ENCODE data around the gene IGF1R.

IGF1R gene

DNA sequence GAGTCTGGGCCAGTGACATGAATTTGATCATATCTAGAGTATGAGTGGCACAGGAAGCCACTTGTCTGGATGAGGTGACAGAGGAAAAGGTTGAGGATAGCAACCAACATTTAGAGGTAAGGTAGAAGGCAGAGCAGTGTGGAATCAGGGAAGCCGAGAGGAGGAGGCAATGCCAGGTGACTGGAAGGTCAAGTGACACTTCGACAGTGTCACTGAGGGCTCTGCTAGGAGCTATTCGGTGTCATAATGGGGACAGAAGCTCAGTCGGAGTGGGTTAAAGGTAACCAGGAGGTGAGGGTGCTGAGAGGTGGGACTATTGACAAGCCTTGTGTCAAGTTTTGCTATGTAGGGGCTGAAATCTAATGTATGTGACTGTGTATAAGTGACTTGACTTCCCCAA lies 56.7 kb downstream of the IGF1R start:
- DNase-seq (ENCODE audit: low read depth): no peak

GRCh38 chr15:98706387-98706786 lies 58.0 kb downstream of the IGF1R start:
- DNase-seq (ENCODE audit: low read depth): no peak

DNA sequence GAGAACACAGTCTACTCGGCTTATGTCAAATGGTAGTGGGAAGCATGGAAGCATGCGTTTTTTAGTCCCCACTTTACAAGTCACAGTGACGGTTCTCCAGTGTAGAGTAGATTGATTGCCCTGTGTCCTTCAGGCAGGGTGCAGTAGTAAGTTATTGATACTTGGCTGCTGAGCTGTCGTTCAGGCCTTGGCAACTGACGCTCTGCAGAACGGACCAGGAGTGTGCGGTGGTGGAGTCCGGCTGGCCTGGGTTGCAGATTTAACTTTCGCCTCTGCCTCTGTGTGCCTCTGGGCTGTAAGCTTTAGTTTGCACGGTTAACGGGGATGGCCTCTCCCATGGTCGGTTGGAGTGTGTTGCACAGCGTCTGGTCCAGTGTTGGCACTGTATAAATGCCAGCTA lies 58.6 kb downstream of the IGF1R start:
- DNase-seq (ENCODE audit: low read depth): no peak

- DNase-seq (ENCODE audit: low read depth): no peak
These were observed 59.8 kb downstream of the IGF1R start for GRCh38 chr15:98708037-98708590.

DNA sequence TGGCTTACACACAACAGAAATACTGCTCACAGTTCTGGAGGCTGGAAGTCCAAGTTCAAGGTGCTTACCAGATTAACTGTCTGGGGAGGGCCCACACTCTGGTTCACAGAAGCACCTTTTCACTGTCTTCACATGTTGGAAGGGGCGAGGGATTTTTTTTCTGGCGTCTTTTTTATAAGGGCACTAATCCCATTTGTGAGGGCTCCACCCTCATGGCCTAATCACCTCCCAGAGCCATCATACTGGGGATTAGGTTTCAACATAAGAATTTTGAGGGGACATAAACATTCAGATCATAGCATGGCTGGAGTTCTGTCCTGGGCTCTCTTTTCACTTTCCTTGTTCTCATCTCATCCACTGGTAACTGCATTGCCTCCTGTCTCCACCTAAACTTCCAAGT lies 63.5 kb downstream of the IGF1R start:
- no peak for DNase-seq (ENCODE audit: low read depth)

DNA sequence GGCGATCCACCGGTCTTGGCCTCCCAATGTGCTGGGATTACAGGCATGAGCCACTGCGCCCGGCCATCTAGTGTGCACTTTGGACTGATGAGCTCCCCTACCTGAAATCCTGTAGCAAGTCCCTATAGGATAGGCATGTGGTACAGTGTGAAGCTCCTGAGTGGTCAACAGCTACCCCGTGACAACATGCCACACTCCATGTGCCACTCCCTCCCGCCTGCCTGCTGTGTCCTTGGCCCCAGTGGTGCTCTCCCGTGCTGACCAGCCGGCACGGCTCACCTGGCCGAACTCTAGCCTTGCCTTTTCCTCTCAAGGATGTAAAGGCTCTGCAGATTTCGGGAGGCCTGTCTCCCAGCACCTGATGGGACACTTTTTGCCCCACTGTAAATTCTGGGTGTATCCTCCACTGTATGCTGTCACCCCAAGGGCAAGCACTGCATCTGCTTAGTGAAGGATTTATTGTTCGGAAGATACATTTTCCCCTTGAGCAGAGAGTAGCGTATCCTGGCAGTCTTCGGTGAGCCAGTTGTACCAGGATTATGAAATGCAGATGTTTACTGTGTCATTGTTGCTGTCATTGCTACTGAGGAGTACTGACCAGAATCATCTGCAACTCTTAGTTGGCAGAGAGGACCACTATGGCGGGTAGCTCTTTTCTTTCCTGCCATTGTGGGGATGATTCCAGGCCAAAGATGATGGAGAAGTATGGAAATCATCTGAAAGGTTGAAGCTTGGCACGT lies 64.7 kb downstream of the IGF1R start:
- DNase-seq (ENCODE audit: low read depth): no peak

DNA sequence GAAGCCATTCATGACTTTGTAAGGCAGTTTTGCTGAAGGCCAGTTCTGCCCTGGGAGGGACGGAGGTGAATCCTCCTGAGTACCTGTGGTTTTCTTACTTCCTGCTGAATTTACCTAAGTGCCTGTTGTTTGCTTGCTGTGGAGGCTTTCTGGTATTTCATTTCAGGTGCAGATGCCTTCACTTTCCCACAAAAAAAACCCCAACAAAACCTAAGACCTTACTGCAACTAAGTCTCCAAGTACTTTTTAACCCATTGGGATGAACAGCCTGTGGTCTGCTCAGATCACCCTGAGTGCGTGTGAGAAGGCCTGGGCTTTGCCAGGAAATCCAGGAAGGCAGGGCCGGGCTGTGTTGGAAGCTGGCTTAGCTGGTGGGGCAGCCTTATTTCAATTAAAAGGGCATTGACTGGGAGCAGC lies 65.3 kb downstream of the IGF1R start:
- no peak for DNase-seq (ENCODE audit: low read depth)

GRCh38 chr15:98714922-98715321 lies 66.6 kb downstream of the IGF1R start:
- DNase-seq (ENCODE audit: low read depth): no peak

GRCh38 chr15:98715401-98715800 lies 67.1 kb downstream of the IGF1R start:
- DNase-seq (ENCODE audit: low read depth): no peak

DNA sequence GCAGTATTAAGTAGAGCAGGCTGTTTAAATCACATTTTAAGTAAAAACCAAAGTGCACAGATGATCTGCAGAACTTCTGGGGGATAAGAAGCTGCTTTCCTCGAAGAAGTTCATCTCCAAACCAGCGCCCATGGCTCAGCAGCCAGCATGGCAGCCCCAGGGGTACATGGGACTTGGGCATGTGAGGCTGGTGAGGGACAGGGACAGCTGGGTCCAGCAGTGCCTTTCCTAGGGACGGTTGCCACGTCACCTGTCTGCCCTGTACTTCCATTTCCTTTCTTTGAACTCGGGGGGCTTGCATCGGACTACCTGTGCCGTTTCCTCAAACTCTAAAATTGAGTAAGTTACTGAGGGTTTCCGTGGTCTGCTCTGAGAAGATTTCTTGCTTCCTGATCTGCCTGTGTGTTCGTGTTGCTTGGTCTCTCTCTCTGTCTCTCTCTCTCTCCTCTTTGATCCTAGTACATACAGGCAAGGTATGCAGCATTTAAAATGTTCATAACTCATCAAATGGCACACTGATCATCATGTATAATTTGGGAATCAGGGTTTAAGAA lies 67.6 kb downstream of the IGF1R start:
- DNase-seq (ENCODE audit: low read depth): no peak

DNA sequence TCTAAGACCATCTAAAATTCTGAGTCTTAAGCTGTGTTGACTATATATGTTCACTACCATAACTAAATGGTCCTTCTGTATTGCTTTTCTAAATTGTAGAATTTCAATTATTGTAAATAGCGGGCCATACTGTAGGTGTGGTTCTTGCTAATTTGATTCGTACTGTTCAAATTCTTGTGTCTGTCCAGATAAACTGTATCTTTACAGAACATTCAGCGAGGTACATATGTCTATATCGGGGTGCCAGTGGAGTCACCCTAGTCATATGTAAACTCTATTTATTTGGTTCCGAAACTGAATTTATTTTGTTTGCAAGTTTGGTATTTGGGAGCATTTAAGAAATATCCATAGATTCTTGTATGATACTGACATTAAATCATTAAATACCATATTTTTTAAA lies 69.0 kb downstream of the IGF1R start:
- DNase-seq (ENCODE audit: low read depth): no peak

- DNase-seq (ENCODE audit: low read depth): no peak
These were observed 69.6 kb downstream of the IGF1R start for GRCh38 chr15:98717942-98718341.

DNA sequence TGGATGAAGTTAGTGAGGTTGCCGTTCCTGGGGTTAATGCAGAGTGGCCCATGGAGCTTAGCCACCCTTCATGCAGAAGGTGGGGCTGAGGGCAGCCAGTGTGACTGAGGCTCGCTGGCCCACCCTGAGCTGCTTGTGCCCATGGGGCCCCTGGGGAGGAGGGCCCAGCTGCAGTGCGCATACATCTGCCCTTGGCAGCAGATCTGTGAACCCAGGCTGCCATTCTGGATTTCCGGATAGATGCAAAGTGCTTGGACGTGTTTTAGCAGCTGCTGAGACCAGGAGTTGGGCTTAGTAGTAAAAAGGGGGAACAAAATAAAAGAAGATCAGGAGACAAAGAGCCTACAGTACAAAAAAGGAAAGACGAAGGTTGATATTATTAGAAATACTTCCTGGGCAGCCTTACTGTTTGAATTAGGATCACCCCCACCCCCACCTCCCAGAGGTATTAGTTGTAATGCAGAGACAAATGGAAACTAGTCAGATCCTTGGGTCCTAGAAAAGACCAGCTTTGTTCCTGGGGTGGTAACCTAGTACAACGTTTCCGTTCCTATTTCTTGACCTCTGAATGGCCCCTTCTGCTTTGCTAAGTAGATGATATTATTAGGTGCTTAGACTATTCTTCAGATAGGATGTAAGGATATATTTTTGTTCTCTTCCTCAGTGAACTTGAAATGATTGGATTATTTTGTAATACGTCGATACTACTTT lies 70.2 kb downstream of the IGF1R start:
- DNase-seq (ENCODE audit: low read depth): no peak

GRCh38 chr15:98719137-98719740 lies 70.9 kb downstream of the IGF1R start:
- DNase-seq (ENCODE audit: low read depth): no peak

DNA sequence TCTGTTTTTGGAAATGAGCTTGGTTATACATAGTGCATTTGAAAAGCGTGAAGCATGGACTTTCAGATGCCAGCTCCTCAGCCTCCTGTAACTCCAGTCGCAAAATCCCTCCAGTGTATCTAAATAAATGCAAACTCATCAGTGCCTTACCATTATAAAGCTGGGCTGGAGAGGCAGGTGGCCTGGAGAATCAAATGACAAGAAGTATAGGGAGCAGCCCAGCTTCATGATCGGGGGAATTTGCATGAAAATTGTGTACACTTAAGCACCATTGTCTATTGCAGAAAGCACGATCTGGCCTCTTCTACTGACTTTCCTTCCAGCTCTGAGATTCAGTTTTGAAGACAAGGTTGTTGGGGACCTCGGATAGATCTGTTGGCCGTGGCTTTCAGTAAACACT lies 71.7 kb downstream of the IGF1R start:
- DNase-seq (ENCODE audit: low read depth): no peak

DNA sequence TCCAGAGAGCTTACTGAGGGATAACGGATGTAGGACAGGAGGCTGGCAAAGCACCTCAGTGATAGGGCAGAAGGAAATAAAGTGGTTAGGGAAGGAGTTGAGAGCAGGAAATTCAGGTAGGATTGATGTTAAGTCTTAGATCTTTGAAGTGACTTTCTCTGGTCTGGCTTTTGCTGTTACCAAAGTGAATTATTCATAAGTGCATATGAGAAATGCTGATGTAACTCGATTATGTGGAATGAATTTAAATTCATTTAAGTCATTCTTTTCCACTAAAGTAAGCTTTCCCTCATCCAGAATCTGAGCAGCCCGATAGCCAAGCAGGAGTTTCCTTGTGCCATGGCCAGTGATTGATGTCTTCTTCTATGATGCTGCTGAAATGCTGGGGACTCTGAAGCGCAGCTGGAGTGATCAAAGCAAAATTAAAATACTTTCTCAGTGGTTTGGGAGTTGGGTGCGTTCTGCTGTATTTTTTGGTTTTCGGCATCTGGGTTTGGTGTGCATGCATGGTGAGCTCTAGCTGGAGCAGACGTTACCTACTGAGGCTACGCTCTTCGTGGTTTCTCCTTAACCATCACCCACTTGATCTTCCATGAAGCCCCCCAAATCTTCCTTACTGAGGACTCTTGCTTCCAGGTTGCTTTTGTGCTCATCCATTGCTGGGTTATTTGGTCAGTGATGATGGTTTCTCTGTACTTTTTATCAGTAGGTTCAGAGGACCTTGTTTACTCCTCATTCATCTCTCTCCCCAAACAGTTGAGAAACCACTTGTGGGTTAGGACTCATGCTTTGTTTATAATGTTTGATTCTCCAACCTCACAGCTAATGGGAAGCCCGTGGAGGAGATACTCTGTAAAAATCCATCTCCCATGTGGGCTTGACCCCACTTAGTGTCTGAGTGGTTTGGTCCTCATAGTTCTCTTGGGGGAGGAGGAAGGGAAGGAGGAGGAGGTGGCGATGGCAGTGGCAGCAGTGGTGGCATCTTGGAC lies 72.5 kb downstream of the IGF1R start:
- no peak for DNase-seq (ENCODE audit: low read depth)

GRCh38 chr15:98722209-98722608 lies 73.9 kb downstream of the IGF1R start:
- DNase-seq (ENCODE audit: low read depth): no peak

DNA sequence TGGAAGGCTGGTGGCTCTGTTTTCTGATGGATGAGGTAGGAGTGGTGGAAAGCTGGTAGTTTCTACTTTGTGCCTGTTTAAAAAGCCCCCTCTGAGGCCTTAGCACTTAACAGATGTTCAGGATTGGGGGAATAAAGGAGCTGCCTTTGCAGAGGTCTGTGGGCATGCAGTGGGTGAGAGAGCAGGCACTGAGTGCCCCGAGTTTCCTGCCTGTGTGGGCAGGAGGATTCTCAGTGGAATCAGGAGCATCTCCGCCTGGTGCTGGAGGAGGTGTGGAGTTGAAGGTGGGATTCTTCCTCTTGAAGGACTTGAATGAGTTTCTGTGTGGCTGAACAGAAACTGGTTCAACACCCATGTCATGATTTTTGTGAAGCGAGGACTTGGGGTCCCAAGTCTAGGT lies 74.3 kb downstream of the IGF1R start:
- DNase-seq (ENCODE audit: low read depth): no peak

DNA sequence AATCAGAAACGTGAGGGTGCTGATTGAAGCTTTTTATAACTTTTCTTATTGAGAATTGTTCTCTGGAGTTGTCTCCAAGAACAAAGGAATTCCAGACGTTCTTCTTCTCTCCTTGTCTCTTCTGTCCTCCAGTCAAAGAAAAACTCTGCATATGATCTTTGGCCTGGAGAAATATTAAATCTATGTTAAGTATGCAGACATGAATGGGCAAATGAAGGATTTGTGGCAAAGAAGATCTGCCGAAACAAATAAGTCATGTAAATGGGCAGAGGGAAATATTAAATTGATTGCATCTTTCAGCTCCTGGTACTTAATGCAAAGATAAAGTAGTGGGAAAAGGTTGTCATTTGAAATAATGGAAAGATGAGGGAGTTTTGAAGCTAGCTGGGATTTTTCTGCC lies 74.9 kb downstream of the IGF1R start:
- DNase-seq (ENCODE audit: low read depth): no peak

GRCh38 chr15:98724048-98724447 lies 75.7 kb downstream of the IGF1R start:
- no peak for DNase-seq (ENCODE audit: low read depth)

DNA sequence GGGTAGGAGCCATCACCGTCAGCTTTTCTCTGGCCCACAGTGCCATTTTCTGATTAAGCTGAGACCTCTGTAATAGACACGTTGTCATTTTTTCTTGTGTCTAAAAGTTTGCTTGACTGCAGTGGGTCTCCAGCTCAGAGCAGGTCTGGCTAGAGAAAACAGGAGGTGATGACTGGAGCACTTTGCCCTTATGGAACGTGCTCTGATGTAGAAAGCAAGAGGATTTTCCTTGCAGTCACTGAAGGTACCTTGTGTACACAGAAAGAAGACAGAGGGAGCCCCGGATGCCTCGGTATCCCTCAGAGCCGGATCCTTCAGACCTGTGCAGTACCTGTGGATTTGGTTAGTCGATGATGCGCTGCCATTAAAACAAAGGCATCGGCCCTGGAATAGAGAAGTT lies 76.2 kb downstream of the IGF1R start:
- DNase-seq (ENCODE audit: low read depth): no peak

DNA sequence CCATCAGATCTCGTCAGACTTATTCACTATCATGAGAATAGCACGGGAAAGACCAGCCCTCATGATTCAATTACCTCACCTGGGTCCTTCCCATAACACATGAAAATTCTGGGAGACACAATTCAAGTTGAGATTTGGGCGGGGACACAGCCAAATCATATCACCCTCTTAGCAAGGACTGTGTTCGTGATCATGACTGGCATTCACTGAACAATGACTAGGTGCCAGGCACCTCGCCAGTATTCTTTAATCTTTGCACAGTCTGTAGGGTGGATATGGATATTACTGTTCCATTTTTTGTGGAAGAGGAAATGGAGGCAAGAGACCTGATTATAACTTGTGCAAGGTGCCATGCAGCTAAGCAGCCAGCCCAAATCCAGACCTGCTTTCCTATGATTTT lies 77.5 kb downstream of the IGF1R start:
- no peak for DNase-seq (ENCODE audit: low read depth)

Data from activated gamma-delta T cell treated with anti-CD3 and anti-CD28 coated beads, Interleukin-2, amount 50 U/mL, for 16 hours (primary cell).